Transverse colon (tissue), 4 donors: ENCODE results near the gene KCTD20.

ENCODE experiments used
- CTCF ChIP-seq, 5 experiments: fragments of 200-600 bp in 3 of 5; fragments of 450-650 bp in 2 of 5; sonication (generic) in 3 of 5; IDR thresholded peaks; 1 replicate in 2 of 5; 2 replicates in 3 of 5; pipeline ENCODE4 v1.5.1; 2016 to 2017; ENCODE audit warnings: antibody characterized with exemption in 5 of 5, inconsistent platforms in 3 of 5, mild to moderate bottlenecking in 2 of 5, moderate library complexity in 1 of 5
- POLR2A ChIP-seq: fragments of 450-650 bp; IDR thresholded peaks from one replicate; pipeline ENCODE4 v1.6.1; 2016; ENCODE audit warnings: antibody characterized with exemption, mild to moderate bottlenecking, moderate library complexity
- POLR2AphosphoS5 ChIP-seq, 3 donors: sonication (generic); formaldehyde crosslinking; IDR thresholded peaks; one replicate each; pipeline ENCODE4 v1.6.1; 2016; ENCODE audit warnings: antibody characterized with exemption in 3 of 3

GRCh38 chr6:36423101-36423824, 19.5 kb upstream of the KCTD20 start:
- TF ChIP-seq CTCF (IDR thresholded peaks at IDR 0.05) = peak; percentile 50 to 86 (median 59)
- peak; percentile 69 to 86 (median 74) for TF ChIP-seq POLR2AphosphoS5 (IDR thresholded peaks at IDR 0.05)
- peak; percentile 60 for TF ChIP-seq POLR2A
